ENCODE results near the gene MFSD2A.
"Not testable (repeated sequence)": the region's sequence is repeated elsewhere in the genome, so short reads cannot be mapped to it uniquely, and the experiment has no call there.

MFSD2A gene

DNA sequence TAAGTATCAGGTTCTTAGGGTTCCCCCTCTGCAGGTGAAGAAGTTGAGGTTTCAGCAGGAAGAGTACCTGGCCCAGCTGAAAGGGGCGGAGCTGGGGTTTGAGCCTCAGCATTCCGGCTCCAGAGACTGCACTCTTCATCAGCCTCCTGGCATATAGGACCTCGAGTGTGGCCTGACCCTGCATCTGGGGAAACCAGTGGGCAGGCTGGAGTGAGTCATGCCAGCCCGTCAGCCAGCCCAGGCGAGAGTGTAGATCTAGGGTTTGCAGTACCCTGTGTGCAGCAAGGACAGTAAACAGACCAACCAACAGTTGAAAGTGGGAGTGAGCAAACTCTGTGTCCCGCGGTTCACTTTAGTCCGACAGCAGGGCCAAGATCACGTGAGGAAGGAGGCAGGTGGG, 14.1 kb downstream of the MFSD2A start:
- no peak for DNase-seq

DNA sequence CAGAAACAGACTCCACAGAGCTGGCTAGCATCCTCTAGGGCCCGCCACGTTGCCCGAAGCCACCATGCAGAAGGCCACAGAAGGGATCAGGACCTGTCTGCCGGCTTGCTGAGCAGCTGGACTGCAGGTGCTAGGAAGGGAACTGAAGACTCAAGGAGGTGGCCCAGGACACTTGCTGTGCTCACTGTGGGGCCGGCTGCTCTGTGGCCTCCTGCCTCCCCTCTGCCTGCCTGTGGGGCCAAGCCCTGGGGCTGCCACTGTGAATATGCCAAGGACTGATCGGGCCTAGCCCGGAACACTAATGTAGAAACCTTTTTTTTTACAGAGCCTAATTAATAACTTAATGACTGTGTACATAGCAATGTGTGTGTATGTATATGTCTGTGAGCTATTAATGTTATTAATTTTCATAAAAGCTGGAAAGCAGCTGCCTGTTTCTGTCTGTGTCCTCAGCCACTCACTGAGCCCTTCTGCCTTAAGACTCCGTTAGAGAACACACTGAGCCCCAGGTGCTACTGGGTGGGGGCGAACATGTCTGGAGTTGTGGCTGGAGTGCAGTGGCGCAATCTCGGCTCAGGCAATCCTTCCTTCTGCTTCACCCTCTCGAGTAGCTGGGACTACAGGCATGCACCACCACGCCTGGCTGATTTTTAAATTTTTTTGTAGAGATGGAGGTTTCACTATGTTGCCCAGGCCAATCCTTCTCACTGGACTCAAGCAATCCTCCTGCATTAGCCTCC, 14.8 kb downstream of the MFSD2A start:
- DNase-seq: no peak

DNA sequence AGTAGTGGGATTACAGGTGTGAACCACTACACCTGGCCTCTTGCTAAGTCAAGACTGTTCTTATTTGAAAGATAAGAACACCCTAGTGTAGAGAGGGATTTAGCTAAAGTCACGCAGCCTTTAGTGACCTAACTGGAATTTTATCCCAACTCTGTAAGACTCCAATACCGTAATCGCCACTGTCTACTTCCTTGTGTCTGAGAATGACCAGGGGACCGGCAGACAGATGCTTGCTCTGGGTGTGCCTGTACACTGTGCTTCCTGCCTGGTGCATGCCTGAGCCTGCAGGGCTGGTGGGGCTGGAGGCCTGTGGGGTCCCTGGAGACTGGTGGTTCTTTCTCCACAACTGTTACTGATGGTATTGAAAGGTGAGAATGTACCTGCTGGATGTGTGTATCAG, 15.3 kb downstream of the MFSD2A start:
- no peak for DNase-seq

DNA sequence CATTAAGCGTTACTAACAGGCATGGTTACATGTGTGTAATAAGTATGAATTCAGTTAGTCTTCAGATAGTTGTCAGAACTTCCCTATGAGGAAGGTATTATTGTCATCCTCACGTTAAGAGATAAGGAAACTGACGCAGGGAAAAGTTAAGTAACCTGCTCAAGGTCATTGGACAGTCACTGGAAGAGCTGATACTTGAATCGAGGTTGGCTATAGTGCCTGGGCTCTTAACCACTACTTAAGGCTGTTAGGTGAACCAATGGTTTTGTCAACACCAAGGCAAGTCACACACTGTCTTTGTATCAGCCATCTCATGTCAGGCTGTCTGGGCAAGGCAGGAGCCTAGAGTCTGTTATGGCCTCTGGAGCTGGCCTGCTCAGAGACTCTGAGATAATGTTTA, 16.2 kb downstream of the MFSD2A start:
- no peak for DNase-seq

DNA sequence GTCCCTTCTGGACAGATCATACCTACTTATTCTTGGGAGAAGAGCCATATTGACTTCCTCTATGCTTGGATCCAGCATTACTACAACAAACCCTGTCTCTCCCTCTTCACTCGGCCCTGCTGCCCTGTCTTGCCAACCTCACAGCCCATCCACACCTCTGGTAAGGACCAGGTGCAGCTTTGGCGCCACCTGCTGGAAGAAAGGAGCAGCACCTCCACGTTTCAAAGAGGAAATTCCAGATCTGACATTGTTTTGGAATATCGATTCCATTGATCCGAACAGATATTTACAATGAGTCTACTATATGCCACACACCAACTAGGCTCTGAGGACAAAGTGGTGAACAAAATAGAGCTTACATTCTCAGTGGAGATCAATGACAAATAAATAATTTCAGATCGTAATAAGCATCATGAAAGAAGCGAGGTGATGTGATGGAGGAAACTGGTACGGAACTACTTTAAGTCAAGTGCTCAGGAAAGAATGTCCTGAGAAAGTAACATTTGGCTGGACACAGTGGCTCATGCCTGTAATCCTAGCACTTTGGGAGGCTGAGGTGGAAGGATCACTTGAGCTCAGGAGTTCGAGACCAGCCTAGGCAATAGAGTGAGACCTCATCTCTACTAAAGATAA, 18.7 kb downstream of the MFSD2A start:
- no peak for DNase-seq

DNA sequence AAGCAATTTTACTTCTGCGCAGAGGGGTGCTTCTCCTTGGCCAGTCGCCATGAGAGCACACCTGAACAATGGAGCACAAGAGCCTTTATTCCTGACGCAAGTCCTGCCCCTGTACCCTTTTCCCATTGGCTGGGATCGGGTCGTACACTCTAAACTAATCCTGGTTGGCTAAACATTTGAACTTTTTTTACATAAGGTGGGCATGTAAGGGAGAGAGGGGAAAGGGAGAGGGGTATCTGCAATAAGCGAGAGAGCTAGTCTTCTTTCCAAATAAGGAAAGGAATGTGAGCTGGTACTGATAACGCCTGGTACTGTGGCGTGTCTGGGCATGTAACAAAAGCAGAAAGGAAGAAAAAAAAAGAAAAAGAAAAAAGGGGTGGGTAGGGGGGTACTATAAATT, 21.8 kb downstream of the MFSD2A start:
- no peak for DNase-seq

DNA sequence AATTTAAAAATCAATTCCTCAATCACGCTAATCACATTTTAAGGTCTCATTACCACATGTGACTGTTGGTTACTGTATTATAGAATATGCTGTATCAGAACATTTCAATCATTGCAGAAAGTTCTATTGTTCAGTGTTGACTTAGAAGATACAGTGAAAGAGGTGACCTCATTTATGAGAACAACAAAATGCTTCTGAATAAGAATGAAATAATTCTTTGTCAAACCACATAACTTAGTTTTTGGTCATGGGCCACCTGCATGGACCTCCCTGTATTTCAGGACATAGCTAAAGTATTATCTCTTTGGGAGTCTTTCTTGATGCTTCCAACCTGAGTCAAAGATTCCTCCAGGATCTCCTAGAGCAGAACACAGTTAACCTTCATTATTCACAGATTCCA, 22.3 kb downstream of the MFSD2A start:
- DNase-seq: no peak

DNA sequence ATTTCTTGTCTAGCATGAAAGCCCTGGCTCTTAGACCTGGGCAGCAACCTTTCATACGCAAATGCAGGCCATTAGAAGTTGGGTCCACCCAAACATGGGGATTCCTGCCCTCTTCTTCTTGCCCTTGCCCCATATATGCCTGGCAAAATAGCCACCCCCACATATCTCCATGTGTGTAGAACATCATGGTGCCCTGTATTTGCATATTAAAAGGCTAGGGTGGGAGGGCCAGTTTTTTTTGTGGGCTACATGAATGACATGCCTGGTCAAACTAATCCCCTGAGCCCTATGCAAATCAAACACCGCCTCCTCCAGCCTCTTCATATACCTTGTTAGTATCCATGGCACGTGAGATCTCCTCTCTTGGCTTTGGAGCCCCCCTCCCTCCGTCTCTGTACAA, 24.7 kb downstream of the MFSD2A start:
- no peak for DNase-seq

DNA sequence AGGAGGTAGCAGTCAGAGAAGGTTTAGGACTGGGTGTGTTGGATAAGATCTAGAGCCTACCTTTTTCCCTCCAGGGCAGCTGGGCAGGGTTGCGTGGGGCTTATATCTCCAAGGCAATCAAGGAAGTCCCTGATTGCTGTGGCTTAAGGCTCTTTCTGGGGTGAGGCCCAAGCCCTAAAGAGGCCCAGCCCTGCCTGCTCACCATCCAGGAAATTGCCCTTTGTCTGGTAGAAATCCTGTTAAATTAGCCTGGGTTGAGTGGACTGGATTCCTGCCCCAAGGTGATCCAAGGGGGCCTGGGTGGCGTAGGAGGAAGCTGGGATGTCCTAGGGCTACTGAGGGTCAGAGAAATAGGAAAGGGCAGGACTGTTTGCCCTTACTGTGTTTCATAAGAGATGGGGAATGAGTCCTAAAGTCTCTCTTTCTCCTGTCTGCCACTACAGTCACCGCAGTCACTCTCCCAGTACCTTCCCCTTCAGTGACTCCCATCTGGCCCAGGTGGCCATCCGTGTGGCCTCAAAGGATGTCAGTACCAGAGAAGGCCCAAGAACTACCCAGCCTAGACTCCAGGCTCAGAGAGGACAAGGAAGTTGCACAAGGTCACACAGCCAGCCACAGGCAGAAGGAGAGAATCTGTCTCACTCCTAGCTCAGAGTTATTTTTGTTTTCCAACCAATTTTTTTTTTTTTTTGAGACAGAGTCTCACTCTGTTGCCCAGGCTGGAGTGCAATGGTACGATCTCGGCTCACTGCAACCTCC, 25.8 kb downstream of the MFSD2A start:
- DNase-seq: no peak

DNA sequence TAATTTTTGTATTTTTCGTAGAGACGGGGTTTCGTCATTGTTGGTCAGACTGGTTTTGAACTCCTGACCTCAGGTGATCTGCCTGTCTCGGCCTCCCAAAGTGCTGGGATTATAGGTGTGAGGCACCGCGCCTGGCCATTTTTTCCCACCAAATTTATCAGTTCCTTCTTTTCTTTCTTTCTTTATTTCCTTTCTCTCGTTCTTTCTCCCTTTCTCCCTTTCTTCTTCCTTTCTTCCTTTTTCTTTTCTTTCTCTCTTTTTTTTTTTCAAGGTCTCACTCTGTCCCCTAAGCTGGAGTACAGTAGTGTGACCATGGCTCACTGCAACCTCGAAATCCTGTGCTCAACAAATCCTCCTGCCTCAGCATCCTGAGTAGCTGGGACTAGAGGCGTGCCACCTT, 26.4 kb downstream of the MFSD2A start:
- DNase-seq: no peak

DNA sequence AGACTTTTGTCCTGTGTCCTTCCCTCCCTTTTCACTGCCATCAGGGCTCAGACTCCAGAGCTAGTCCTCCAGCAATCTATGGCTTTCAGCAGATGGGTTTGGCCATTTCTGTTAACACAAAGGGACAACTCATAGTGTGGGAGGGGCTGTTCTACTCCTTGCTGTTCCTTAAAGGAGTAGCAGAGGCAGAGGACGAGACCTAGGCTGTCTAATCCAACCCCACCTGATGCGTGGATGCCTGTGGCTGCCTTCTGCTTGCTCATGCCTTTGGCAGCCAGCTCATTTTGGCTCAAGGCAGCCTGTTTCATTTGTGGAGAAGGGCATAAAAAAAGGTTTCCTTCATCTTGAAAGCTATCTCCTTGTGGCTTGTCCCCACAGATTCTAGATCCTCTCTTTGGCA, 27.0 kb downstream of the MFSD2A start:
- peak; percentile 14 for DNase-seq

DNA sequence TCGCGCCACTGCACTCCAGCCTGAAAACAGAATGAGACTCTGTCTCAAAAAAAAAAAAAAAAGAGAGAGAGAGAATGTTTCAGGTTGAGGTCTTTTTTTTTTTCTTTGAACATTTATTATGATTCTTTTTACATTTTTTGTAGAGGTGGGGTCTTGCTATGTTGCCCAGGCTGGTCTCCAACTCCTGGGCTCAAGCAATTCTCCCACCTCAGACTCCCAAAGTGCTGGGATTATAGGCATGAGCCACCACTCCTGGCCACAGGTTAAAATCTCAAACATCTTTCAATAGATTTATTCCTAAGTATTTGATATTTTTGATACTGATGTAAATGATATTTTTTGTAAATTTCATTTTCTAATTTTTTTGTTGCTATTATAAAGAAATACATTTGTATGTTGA, 29.5 kb downstream of the MFSD2A start:
- DNase-seq: not testable (repeated sequence)

DNA sequence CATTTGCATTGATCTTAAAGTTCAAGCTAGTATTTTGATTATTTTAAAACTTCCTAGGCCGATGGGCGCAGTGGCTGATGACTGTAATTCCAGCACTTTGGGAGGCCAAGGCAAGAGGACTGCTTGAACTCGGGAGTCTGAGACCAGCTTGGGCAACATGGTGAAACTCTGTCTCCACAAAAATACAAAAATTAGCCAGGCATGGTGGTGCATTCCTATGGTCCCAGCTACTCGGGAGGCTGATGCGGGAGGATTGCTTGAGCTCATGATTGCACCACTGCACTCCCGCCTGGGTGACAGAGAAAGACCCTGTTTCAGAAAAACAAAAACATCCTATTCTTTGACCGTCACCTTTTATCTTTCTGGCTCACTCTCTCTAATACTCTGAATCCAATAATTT, 30.0 kb downstream of the MFSD2A start:
- no peak for DNase-seq

DNA sequence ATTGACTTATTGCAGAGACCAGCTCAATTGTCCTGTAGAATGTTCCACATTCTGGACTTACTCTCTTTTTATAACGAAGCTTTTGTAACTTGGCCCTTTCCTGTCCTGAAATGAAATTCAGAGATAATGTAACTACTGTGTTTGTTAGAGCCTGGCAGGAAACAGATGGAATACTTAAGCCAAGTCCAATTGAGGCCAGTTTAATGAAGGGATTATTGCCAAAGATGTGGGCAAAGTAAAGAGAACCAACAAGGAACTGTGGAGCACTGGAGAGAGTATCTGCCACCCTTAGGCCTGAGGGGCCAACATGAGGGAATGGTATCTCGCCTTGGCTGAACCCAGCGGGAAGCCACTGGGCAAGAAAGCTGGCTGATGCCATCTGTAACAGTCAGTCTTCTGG, 32.9 kb downstream of the MFSD2A start:
- DNase-seq: no peak

DNA sequence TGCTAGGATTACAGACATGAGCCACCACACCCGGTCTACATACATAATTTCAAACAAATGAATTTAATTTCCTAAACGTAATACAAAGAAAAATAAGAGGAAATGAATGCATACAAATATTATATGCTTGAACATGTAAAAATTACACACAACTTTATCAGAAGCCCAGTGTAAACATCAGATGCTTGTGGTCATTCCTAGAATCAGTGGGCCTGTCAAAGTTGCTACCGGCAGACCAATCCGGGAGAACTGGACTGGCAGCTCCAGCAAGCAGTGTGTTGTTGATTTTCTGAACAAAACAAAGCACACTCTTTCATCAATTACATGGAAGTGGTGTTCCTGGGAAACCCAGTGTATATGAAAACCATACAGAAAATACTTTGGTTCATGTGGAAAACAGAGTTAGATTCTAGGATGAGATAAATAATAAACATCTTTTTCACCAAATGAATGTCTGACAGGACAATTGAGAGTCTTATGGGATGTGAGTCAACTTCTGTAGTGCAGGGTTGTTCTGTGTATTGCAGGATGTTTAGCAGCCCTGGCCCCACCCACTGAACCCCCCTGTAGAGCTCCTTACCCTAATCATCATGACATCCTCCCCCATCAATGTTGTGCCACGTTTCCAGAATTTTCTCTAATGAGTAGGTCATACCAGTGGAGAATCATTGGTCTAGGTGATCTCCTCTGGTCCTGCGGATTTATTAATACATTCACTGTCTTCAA, 33.8 kb downstream of the MFSD2A start:
- no peak for DNase-seq

DNA sequence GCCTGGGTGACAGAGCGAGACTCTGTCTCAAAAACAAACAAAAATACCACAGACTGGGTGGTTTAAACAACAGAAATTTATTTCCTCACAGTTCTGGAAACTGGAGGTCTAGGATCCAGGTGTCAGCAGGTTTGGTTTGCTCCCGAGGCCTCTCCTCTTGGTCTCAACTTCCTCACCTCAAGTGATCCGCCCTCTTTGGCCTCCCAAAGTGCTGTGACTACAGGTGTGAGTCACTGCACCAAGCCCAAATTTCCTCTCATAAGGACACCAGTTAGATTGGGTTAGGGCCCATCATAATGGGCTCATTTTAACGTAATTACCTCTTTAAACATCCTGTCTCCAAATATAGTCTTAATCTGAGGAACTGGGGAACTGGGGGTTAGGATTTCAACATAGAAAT, 35.5 kb downstream of the MFSD2A start:
- no peak for DNase-seq

DNA sequence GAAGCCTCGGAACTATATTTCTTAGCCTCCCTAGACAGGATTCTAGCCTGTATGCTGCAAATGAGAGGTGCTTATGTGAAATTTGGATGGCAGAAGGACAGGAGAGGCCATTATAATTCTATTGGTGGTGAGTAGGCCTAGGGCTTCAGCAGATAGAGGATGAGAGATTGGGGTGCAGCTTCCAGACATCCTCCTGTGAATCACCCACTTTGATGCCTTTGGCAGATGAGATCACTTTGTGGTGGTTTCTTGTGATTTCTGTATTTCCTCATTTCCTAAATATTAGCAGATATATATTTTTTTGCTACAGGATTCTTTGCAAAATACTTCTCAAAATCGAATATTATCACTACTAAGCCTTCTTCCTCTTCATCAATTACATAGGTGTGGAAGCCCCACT, 37.3 kb downstream of the MFSD2A start:
- DNase-seq: no peak

DNA sequence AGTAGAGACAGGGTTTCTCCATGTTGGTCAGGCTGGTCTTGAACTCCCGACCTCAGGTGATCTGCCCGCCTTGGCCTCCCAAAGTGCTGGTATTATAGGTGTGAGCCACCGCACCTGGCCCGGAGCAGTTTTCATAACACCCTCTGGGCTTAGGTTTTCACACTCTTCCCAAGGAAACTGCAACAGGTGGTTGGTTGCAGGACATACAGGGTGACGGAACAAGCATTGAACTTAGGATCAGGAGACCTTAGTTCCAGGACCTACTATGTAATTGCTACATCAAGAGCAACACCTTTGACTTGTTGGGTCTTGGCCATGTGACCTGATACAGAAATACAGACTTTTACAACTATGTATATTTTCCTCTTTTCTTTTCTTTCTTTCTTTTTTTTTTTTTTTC, 37.9 kb downstream of the MFSD2A start:
- no peak for DNase-seq

DNA sequence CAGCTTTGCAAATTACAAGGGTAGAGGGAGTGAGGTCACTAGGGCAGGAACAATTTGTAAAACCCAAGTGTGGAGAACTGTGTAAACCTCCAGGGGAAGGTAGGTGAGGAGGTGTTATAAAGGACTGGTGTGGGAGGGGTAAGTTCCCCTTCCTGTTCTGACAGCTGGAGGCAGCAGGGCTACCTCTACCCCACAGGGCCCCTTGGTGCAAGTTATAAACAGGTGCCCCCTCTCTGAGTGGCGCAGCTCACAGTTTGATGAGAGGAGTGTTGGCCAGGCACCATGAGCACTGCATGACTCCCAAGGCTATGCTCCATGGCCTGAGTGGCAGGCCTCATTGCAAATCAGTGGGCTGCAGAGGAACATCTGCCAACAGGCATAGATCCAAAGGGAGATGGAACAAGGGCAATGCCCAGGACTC, 41.0 kb downstream of the MFSD2A start:
- no peak for DNase-seq

DNA sequence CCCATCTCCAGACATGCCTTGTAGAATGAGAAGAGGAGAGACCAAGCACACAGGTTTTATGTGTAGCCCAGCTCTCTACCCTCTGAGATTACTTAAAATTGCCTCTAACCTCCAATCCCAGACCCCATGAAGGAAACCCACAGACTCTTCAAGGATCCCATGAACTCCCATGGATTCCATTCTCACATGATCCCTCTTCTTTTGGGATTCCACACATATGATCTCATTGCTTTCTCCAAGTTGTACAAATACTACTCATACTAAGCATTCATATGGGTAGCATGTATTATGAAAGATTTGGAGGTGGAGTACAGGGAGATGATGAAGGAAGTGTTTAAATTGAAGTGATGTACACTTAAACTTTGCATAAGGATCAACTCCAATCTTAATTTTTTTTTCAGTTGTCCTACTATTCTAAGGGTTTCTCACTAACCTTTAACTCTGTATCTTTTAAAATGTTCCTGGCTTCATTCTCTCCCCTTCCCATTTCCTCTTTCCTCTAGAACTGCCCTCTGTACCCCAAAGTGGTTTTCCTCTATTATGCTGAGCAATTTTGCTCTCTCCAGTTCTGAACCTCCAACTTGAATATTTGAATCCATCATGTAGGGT, 41.6 kb downstream of the MFSD2A start:
- no peak for DNase-seq

DNA sequence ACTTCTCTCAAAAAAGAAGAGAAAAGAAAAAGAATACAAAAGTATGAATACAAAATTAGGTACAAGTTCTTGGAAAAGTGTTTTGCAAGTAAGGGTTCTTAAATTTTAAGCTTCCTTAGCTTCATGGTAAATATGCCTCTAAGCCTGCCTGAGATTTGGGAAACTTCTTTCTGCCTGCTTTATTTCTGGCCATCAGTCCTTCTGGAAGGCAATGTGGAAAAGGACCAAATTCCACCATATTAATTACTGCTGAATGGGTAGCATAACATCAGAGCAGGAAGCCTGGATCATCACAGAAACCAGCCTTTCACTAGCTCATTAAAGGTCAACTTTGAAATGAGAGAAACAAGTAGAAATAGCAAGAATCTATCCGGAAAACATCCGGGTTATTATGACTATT, 46.5 kb downstream of the MFSD2A start:
- DNase-seq: no peak

DNA sequence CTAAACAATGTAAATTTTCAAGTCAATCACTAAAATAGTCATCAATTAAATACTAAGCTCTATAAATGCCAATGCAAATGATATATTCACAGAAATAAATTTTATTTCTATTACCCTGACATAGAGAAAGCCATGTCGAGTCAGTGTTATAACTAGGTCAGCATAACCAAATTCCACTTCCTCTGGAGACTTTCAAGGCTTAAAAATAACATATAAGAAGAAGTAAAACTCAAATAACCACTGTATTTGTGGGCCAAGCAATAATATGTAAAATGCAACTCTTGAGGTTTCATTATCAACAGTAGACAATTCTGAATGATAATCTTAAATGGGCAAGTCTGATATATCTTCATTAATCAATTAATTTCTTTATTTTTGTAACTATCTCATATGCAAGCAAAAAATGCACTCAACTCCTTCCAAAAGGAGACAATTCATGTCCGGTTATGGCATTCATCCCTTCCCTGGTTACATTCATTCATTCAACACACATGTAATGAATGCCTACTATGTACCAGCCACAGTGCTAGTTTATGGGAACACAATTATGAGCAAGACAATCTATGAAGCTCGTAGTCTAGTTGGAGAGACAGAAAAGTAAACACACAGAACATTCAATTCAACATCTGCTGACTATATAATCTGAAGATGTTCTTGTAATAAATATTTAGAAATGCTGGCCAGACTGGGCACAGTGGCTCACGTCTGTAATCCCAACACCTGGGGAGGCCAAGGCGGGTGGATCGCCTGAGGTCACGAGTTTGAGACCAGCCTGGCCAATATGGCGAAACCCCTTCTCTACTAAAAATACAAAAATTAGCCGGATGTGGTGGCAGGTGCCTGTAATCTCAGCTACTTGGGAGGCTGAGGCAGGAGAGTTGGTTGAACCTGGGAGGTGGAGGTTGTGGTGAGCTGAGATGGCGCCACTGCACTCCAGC, 48.5 kb downstream of the MFSD2A start:
- DNase-seq: no peak

All from GOT3 (cell line).